ENCODE data around the gene MUC4.
"Not testable (repeated sequence)": the region's sequence is repeated elsewhere in the genome, so short reads cannot be mapped to it uniquely, and the experiment has no call there.

The MUC4 gene

GRCh38 chr3:195794708-195795107 lies 17.0 kb downstream of the MUC4 start:
- H3K4me3 ChIP-seq (ENCODE audit: low read depth, low read length): no peak overlapping the region
- DNase-seq (ENCODE audit: low read depth): no peak

GRCh38 chr3:195792621-195793020 lies 19.1 kb downstream of the MUC4 start:
- not testable (repeated sequence) for DNase-seq (ENCODE audit: low read depth); H3K4me3 ChIP-seq (ENCODE audit: low read depth, low read length)

GRCh38 chr3:195790901-195791300 lies 20.8 kb downstream of the MUC4 start:
- H3K4me3 ChIP-seq (ENCODE audit: low read depth, low read length): no peak overlapping the region
- no peak for DNase-seq (ENCODE audit: low read depth)

- DNase-seq (ENCODE audit: low read depth): no peak
Measured at GRCh38 chr3:195788711-195789581, 22.8 kb downstream of the MUC4 start.

GRCh38 chr3:195785781-195786405 lies 25.8 kb downstream of the MUC4 start:
- not testable (repeated sequence) for H3K4me3 ChIP-seq (ENCODE audit: low read depth, low read length); DNase-seq (ENCODE audit: low read depth)

More at GRCh38 chr3:195788711-195789581, 22.8 kb downstream of the MUC4 start:
- no peak overlapping the region for H3K4me3 ChIP-seq (ENCODE audit: low read depth, low read length)

- DNase-seq (ENCODE audit: low read depth); H3K4me3 ChIP-seq (ENCODE audit: low read depth, low read length): not testable (repeated sequence)
Measured at GRCh38 chr3:195784031-195784430, 27.7 kb downstream of the MUC4 start.

GRCh38 chr3:195781236-195781635 lies 30.5 kb downstream of the MUC4 start:
- not testable (repeated sequence) for DNase-seq (ENCODE audit: low read depth); H3K4me3 ChIP-seq (ENCODE audit: low read depth, low read length)

- DNase-seq (ENCODE audit: low read depth): no peak
- no peak overlapping the region for H3K4me3 ChIP-seq (ENCODE audit: low read depth, low read length)
Measured at GRCh38 chr3:195777975-195778374, 33.8 kb downstream of the MUC4 start.

- no peak for DNase-seq (ENCODE audit: low read depth)
Measured at GRCh38 chr3:195774917-195775316, 36.8 kb downstream of the MUC4 start.

GRCh38 chr3:195773956-195774537 lies 37.7 kb downstream of the MUC4 start:
- H3K4me3 ChIP-seq (ENCODE audit: low read depth, low read length): no peak overlapping the region
- no peak for DNase-seq (ENCODE audit: low read depth)

More at GRCh38 chr3:195774917-195775316, 36.8 kb downstream of the MUC4 start:
- H3K4me3 ChIP-seq (ENCODE audit: low read depth, low read length): no peak overlapping the region

- DNase-seq (ENCODE audit: low read depth): no peak
- H3K4me3 ChIP-seq (ENCODE audit: low read depth, low read length): no peak overlapping the region
Measured at GRCh38 chr3:195771646-195772300, 40.0 kb downstream of the MUC4 start.

GRCh38 chr3:195770841-195771645 lies 40.7 kb downstream of the MUC4 start:
- DNase-seq (ENCODE audit: low read depth): not testable (repeated sequence)

GRCh38 chr3:195770081-195770840 lies 41.5 kb downstream of the MUC4 start:
- no peak for DNase-seq (ENCODE audit: low read depth)
- no peak overlapping the region for H3K4me3 ChIP-seq (ENCODE audit: low read depth, low read length)

More at GRCh38 chr3:195770841-195771645, 40.7 kb downstream of the MUC4 start:
- not testable (repeated sequence) for H3K4me3 ChIP-seq (ENCODE audit: low read depth, low read length)

- DNase-seq (ENCODE audit: low read depth): no peak
- no peak overlapping the region for H3K4me3 ChIP-seq (ENCODE audit: low read depth, low read length)
Measured at GRCh38 chr3:195769551-195769950, 42.2 kb downstream of the MUC4 start.

GRCh38 chr3:195768831-195769303 lies 42.9 kb downstream of the MUC4 start:
- H3K4me3 ChIP-seq (ENCODE audit: low read depth, low read length): no peak overlapping the region
- no peak for DNase-seq (ENCODE audit: low read depth)

GRCh38 chr3:195768414-195768813 lies 43.3 kb downstream of the MUC4 start:
- no peak for DNase-seq (ENCODE audit: low read depth)
- no peak overlapping the region for H3K4me3 ChIP-seq (ENCODE audit: low read depth, low read length)

- no peak overlapping the region for H3K4me3 ChIP-seq (ENCODE audit: low read depth, low read length)
- no peak for DNase-seq (ENCODE audit: low read depth)
Measured at GRCh38 chr3:195767792-195768191, 43.9 kb downstream of the MUC4 start.

GRCh38 chr3:195766671-195767070 lies 45.1 kb downstream of the MUC4 start:
- no peak for DNase-seq (ENCODE audit: low read depth)
- no peak overlapping the region for H3K4me3 ChIP-seq (ENCODE audit: low read depth, low read length)

All from skeletal muscle cell (primary cell).